GM12892 (cell line): ENCODE data around the gene PGBD5.

Source experiments
- DNase-seq: peaks from one replicate; pipeline ENCODE4 v3.0.0; 2011; ENCODE audit not compliant: insufficient read length
- FAIRE-seq: peaks from 2 replicates; lab custom pipeline; 2011; peaks lifted over from hg19 to GRCh38; lab: Jason Lieb, UNC
- POLR2A ChIP-seq: IDR thresholded peaks from 2 replicates; pipeline ENCODE4 v1.6.1; 2011; ENCODE audit warnings: low read depth, low read length, control low read depth
- POLR2AphosphoS5 ChIP-seq: IDR thresholded peaks from 2 replicates; pipeline ENCODE4 v1.6.1; 2011; ENCODE audit warnings: low read depth, low read length, control low read depth
- TAF1 ChIP-seq: IDR thresholded peaks from 2 replicates; pipeline ENCODE4 v1.6.1; 2011; ENCODE audit warnings: low read depth, mild to moderate bottlenecking, control low read depth, low read length, borderline replicate concordance

The PGBD5 gene

DNA sequence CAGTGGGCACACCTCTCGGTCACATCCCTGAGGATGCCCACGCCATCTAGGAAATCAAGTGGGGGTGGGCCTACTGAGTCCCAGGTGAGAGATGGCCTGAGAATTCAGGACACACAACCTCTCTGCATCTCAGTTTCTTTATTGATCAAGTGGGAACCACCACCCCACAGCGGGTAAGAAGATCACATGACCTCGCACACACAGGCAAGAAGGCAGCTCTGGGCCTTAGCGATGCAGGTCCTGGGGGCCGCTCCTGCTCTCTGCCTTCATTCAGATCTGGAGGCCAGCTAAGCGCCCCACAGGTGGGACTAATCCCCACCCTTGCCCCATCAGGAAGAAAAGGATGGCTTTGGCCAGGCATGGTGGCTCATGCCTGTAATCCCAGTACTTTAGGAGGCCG is 63.2 kb downstream of the PGBD5 start:
- DNase-seq (no peak), FAIRE-seq (no peak)
- TF ChIP-seq TAF1: no peak
- no peak for TF ChIP-seq POLR2A
- TF ChIP-seq POLR2AphosphoS5: no peak

DNA sequence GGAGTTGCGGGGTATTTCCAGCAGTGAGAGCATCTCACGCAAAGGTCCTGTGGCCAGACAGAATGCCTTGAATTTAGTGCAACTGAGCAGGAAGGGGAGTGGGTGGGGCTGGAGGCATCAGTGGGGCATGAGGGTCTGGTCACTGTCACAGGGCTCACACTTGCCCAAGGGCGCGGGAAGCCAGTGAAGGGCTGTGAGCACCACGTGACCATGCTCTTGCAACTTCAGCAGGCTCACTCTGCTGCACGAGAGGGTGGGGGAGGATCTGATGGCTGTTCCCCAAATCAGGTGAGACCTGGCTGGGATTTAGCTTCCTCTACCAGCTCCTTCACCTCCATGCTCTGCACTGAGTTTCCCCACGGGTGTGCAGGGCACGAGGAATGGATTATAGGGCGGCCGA is 64.2 kb downstream of the PGBD5 start:
- DNase-seq (no peak), FAIRE-seq (no peak)
- no peak for TF ChIP-seq POLR2AphosphoS5
- no peak for TF ChIP-seq TAF1
- TF ChIP-seq POLR2A: no peak

DNA sequence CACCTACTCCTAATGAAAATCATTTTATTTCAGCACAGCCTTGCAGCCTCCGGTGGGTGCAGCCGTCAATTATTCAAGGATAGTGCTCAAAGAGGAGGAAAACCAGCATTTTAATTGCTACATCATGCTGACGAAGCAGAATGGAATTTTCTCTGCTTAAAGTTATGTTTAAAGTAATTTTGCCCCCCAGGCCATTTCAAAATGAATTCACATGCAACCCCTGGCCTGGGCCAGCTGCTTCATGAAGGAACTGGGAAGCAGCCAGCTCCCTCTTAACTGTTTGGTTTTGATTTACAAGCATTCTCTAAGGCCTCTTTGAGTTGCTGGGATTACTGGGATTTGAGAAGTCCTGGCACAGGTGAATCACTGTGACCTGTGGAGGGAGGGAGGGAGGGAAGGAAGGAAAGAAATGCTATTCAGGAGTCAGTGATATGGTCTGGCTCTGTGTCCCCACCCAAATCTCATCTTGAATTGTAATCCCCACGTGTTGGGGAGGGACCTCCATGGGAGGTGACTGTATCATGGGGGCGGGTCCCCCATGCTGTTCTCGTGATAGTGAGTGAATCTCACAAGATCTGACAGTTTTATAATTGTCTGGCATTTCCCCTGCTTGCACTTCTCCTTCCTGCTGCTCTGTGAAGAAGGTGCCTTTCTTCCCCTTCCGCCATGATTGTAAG is 66.0 kb downstream of the PGBD5 start:
- TF ChIP-seq POLR2A (no peak), TAF1 (no peak), POLR2AphosphoS5 (no peak)
- DNase-seq (no peak), FAIRE-seq (no peak)

DNA sequence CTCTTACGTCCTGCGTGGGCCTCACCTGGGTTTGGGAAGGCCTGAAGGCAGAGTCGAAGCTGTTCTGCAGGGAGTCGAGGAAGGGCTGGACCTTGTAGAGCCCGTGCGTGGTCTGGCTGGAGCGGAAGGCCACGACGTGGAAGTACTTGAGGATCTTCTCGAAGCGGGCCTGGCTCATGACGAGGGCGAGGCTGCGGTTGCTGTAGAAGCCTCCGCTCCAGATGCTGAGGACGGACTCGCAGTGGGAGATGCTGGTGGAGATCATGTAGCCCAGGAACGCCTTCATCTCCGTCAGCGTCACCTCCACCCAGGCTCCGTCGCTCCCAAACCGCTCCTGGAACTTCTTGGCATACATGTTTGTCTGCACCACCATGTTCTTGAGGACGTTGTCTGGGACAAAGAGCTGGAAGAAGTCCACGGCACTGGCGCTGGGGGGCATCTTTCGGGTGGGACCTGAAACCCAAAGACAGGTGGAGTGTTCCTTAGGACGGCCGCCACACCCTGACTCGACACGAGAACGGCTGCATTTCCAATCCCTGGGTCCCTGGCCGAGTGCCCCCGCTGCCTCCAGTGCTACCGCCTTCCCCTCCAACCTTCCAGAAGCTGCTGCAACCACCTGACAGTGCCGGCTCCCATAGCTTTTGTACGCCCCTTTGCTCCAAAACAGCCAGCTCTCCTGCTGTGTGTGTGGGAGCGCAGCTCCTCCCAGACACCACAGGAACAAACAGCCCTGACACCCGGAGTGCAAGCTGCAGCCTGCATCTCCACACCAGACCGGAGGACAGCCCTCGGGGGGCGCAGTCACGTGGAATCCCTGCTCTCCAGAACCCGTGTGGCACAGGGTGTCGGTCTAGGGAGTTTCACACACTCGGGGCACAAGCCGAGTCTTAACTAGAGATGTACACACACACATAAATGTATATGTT is 69.0 kb downstream of the PGBD5 start:
- no peak for DNase-seq
- FAIRE-seq: no peak
- TF ChIP-seq POLR2AphosphoS5 (no peak), TAF1 (no peak), POLR2A (no peak)

DNA sequence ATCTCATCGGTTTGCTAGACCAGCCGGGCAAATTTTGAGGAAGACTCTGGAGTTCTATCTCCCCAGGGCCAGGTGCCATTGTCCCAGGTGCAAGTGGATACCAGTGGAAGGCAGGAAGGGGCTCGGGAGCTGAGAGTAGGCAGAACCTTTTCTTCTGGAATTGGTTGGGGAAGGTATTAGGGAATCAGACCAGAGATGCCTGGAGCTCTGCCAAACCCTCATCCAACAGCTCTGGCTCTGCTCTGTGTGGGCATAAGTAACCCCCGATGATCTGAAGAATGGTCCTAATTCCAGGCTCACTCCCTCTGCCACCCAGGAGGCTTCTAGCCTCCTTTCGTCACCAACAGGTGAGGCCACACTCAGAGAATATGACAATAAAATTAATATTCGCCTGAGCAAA is 69.9 kb downstream of the PGBD5 start:
- FAIRE-seq (no peak), DNase-seq (no peak)
- TF ChIP-seq TAF1 (no peak), POLR2AphosphoS5 (no peak)

DNA sequence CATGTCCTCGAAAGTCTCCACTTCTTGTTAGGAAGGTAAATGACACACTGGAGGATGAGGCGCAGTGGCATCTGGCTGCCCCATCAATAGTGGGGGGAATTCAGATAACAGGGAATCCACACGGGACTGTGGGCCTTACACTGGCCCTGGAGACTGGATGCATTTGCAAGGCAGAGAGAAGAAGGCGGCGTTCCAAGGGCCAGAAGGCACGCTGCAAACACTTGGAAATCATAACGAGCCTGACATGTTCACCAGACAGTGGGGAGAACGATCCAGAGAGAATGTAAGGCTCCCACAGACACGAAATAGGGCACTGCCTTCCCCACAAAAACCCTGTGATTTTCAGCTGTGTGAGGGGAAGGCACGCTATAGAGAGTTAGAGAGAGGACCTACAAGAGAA is 70.5 kb downstream of the PGBD5 start:
- TF ChIP-seq TAF1 (no peak), POLR2AphosphoS5 (no peak), POLR2A (no peak)
- no peak for FAIRE-seq
- no peak for DNase-seq

DNA sequence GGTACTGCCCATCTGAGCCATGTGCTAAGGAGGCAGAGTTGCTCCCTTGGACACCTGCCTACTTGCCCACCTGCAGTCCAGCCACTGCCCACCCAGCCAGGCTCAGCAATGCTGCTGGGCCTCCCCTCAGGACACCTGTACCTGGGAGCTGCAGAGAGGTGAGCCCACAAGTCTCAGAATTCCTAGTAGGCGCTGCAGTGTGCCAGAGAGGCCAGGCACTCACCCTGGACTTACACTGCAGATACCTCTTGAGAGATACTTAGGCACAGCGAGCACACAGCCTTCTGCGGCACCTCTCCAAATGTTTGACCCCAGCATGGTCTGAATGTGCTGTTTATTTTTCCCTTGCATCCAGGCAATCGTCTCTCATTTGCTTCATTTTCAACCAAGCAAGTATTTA is 71.0 kb downstream of the PGBD5 start:
- DNase-seq (no peak), FAIRE-seq (no peak)
- no peak for TF ChIP-seq POLR2A

DNA sequence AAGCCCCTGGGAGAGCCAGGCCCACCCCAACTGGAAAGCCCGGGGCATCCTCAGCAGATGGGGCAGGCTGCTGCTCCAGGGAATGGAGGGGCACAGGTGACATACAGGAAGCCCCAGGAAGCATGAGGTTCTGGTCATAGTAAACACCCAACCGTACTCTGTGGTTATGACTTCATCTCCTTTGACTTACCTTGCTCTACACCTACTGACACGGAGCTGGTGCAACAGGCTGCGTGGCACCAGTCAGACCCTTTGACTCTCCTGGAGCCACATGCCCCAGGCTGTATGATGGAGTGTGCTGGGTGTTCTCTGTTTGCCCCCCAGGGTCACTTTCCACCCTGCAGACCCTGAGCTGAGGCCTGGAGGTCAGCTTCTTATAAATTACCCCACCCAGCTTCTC is 72.1 kb downstream of the PGBD5 start:
- TF ChIP-seq TAF1: no peak
- TF ChIP-seq POLR2A: no peak
- TF ChIP-seq POLR2AphosphoS5: no peak
- DNase-seq (no peak), FAIRE-seq (no peak)

DNA sequence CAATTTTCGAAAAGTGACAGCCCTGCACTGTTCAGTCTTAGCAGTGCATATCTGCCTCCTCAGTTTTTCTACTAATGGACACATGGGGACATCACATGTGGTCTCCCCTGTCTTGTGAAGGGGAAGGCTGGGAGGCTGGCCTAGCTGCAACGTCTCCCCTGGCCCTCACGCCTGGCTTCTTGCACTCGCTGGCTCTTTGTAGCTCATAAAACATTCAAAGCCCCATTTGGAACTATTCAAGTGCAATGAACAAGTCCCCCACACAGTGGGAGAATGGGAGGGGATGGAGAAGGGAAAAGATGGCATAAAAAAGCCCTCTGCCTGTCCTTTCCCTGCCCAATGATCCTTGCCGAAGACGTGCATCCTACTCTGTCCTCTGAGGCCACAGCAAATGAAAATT is 73.6 kb downstream of the PGBD5 start:
- DNase-seq (no peak), FAIRE-seq (no peak)
- TF ChIP-seq TAF1: no peak
- no peak for TF ChIP-seq POLR2AphosphoS5
- TF ChIP-seq POLR2A: no peak

DNA sequence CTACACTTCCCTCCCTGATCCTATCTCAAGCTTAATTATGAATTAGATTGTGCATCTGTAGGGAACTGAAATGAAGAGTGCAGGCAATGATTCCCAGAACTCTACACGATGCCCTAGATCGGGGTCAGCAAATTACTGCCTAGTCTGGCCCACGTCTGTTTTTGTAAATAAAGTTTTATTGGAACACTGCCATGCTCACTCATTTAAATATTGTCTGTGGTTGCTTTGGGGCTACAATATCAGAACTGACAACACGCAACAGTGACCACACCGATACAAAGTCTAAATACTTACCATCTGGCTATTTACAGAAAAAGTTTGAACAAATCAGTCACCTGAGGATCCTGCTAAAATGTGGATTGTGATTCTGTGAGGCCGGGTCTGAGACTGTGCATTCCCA is 74.1 kb downstream of the PGBD5 start:
- TF ChIP-seq POLR2AphosphoS5 (no peak), POLR2A (no peak), TAF1 (no peak)
- DNase-seq: no peak
- FAIRE-seq: no peak

DNA sequence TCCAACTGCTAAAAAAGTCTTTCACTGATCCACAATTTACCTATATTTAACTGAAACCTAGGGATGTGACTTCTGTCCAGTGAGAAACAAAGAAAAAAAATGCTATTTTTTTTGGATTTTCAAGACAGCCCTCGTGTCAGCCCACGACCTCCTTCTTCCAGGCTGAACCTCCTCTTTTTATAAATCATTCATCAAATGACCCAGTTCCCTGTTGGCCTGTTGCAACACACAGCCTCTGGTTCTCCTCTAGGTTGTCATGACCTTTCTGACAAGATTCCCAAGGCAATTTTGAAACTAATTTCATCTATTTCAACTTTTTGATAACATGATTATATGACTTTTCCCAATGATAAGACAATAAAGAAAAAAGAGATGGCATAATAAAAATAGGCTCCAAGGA is 74.6 kb downstream of the PGBD5 start:
- TF ChIP-seq POLR2A (no peak), TAF1 (no peak), POLR2AphosphoS5 (no peak)
- DNase-seq: no peak
- no peak for FAIRE-seq

DNA sequence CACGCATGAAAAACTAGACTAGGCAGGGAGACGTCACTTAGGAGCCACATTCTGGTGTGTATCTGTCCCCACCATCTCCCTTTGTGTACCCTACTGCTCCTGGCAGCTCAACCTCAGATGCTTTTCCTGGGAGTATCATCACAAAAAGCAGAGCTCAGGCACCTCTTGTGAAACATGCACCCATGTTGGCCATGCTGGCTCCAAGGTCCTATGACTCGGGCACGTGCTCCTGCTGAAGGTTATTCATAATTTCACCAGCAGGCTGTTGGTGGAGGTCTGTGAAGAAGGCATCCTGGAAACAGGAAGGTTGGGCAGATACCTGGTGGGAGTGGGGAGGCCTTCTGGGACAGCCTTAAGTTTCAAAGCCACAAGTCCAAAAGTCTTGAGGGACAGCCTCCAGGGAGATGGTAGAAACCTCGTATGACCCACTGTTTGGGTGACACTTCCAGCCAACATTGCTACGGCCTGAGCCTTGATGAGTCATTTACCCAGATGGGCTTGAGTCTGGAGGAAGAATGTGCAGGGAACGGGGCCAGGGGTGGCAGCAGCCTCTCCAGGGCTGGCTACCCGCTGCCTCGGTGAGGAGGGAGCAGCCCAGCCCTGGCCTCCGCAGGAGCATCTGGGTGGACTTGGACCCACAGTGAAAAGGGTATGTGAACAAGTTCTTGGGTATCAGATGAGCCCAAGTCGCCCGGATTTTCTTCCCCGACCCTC is 75.8 kb downstream of the PGBD5 start:
- FAIRE-seq: no peak
- no peak for DNase-seq
- no peak for TF ChIP-seq TAF1
- no peak for TF ChIP-seq POLR2AphosphoS5
- no peak for TF ChIP-seq POLR2A
